ENCODE data around the gene ANKIB1.
"Not testable (repeated sequence)": the region's sequence is repeated elsewhere in the genome, so short reads cannot be mapped to it uniquely, and the experiment has no call there.

The ANKIB1 gene

GRCh38 chr7:92435542-92435941, 189.8 kb downstream of the ANKIB1 start:
- no peaks in the 10 kb centered on the region for H3K27me3 ChIP-seq (ENCODE audit: insufficient read depth, low read length)
- H3K4me1 ChIP-seq (ENCODE audit: insufficient read depth, low read length): peaks cover 16% of the 10 kb centered on the region; the same call in 1 of the 2 replicates
- H3K9me3 ChIP-seq (ENCODE audit: insufficient read depth, low read depth, low read length): no peaks in the 10 kb centered on the region
- no peak overlapping the region for H3K27ac ChIP-seq (ENCODE audit: low read length)
- no peak overlapping the region for H3K9ac ChIP-seq (ENCODE audit: low read depth, low read length)
- no peak overlapping the region for H3K4me3 ChIP-seq (ENCODE audit: low read length)
- no peaks in the 10 kb centered on the region for H3K36me3 ChIP-seq (ENCODE audit: insufficient read depth, low read depth, low read length)

DNA sequence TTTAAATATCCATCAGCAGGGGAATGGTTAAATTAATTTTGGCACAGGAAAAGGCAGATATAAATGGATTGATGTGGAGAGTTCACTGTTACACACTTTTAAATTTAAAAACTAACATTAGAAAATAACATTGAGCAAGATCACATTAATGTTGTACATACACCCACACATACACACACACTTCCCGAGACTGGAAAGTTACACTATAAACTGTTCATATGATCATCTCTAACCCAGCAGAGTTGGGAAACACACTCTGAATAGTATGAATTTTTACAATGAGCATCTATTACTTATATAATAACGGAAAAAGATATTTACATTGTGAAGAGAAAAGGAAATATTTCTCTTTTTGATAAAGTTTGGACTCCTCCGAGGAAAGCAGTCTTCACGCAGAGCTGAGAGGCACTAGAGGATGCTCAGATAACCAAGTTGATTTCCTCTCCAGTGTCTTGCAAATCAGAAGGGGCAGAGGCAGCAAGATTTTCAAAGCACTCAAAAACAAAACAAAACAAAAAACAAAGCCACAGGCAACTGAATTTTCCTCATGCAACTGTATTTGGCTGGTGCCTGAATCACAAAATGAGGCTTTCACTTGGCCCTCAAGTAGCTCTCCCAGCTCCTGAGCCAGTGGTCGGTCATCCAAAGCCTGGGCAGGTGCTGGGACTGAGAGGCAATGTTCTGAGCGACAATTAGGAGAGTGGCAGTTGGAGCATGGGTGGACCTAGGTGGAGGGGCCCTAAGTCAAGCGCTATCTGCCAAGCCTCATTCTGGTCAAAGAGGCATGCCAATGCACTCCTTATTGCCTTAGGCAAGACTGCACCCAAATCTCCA, 191.1 kb downstream of the ANKIB1 start:
- Histone ChIP-seq H3K9ac (ENCODE audit: low read depth, low read length) (peak overlapping the region; percentile 17; the same call in 1 of the 2 replicates), H3K27me3 (ENCODE audit: insufficient read depth, low read length) (no peaks in the 10 kb centered on the region), H3K4me3 (ENCODE audit: low read length) (peak overlapping the region; percentile 36; the same call in 1 of the 2 replicates), H3K4me1 (ENCODE audit: insufficient read depth, low read length) (peaks cover 20% of the 10 kb centered on the region; the same call in 1 of the 2 replicates), H3K36me3 (ENCODE audit: insufficient read depth, low read depth, low read length) (no peaks in the 10 kb centered on the region), H3K27ac (ENCODE audit: low read length) (no peak overlapping the region), H3K9me3 (ENCODE audit: insufficient read depth, low read depth, low read length) (no peaks in the 10 kb centered on the region)

GRCh38 chr7:92437956-92438491, 192.2 kb downstream of the ANKIB1 start:
- peaks cover 20% of the 10 kb centered on the region; the same call in 1 of the 2 replicates for H3K4me1 ChIP-seq (ENCODE audit: insufficient read depth, low read length)
- no peak overlapping the region for H3K4me3 ChIP-seq (ENCODE audit: low read length)
- no peak overlapping the region for H3K9ac ChIP-seq (ENCODE audit: low read depth, low read length)
- H3K9me3 ChIP-seq (ENCODE audit: insufficient read depth, low read depth, low read length): no peaks in the 10 kb centered on the region
- H3K27ac ChIP-seq (ENCODE audit: low read length): no peak overlapping the region
- H3K36me3 ChIP-seq (ENCODE audit: insufficient read depth, low read depth, low read length): no peaks in the 10 kb centered on the region
- no peaks in the 10 kb centered on the region for H3K27me3 ChIP-seq (ENCODE audit: insufficient read depth, low read length)

- H3K4me1 ChIP-seq (ENCODE audit: insufficient read depth, low read length); H3K27me3 ChIP-seq (ENCODE audit: insufficient read depth, low read length); H3K9me3 ChIP-seq (ENCODE audit: insufficient read depth, low read depth, low read length); H3K27ac ChIP-seq (ENCODE audit: low read length); H3K9ac ChIP-seq (ENCODE audit: low read depth, low read length); H3K4me3 ChIP-seq (ENCODE audit: low read length); H3K36me3 ChIP-seq (ENCODE audit: insufficient read depth, low read depth, low read length): not testable (repeated sequence)
Observed at GRCh38 chr7:92442720-92443119, 196.9 kb downstream of the ANKIB1 start.

GRCh38 chr7:92446869-92447344, 201.1 kb downstream of the ANKIB1 start:
- no peaks in the 10 kb centered on the region for H3K9me3 ChIP-seq (ENCODE audit: insufficient read depth, low read depth, low read length)
- peaks cover 27% of the 10 kb centered on the region for H3K36me3 ChIP-seq (ENCODE audit: insufficient read depth, low read depth, low read length)
- H3K4me3 ChIP-seq (ENCODE audit: low read length): peak overlapping the region; percentile 95; the same call in 1 of the 2 replicates
- H3K27ac ChIP-seq (ENCODE audit: low read length): no peak overlapping the region
- H3K4me1 ChIP-seq (ENCODE audit: insufficient read depth, low read length): peaks cover 6% of the 10 kb centered on the region
- H3K9ac ChIP-seq (ENCODE audit: low read depth, low read length): peak overlapping the region; percentile 93; the same call in 1 of the 2 replicates
- H3K27me3 ChIP-seq (ENCODE audit: insufficient read depth, low read length): no peaks in the 10 kb centered on the region

DNA sequence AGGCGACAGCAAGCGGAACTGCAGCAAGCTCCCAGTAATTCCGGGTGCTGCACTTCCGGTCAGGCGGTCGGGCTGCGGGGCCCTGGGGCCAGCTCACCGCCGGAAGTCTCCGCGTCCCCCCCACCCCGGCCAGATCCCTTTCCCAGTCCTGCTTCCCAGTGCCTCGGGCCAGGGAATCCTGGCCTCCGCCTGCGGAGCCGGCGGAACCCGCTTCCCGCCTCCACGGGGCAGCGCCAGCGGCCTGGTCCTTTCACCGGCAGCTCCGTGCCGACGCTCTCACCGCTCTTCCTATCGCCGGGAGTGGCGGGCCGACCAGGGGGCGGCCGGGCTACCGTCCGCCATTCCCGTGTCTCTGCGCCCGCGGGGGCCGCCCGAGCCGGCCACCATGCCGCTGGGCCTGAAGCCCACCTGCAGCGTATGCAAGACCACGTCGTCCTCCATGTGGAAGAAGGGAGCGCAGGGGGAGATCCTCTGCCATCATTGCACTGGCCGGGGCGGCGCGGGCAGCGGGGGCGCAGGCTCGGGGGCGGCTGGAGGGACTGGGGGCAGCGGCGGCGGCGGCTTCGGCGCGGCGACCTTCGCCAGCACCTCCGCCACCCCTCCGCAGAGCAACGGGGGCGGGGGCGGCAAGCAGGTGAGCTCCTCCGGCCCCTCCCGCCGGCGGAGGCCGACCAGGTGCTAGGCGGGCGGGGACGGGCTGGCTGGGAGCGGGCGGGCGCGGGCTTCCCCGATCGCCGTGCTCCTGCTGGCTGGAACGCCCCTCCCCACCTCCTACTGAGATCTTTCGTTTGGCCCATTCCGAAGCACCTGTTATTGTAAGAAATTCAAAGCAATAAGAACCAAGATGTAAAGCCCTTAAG, 201.8 kb downstream of the ANKIB1 start, which contains the start of gene GATAD1:
Gene GATAD1 (plus strand): TSS at position 138 of the 860 bp plus-strand sequence. CDS start 248 bp downstream, at position 386.
- peak within 1 kb of the TSS; percentile 95 for H3K4me3 ChIP-seq (ENCODE audit: low read length)
- H3K9ac ChIP-seq (ENCODE audit: low read depth, low read length): peak within 1 kb of the TSS; percentile 93
- H3K36me3 ChIP-seq (ENCODE audit: insufficient read depth, low read depth, low read length): peaks cover 34% of the 10 kb centered on the region
- H3K9me3 ChIP-seq (ENCODE audit: insufficient read depth, low read depth, low read length): no peaks in the 10 kb centered on the region
- H3K27ac ChIP-seq (ENCODE audit: low read length): peak within 1 kb of the TSS; percentile 86
- no peaks in the 10 kb centered on the region for H3K27me3 ChIP-seq (ENCODE audit: insufficient read depth, low read length)
- peaks cover 6% of the 10 kb centered on the region for H3K4me1 ChIP-seq (ENCODE audit: insufficient read depth, low read length)

GRCh38 chr7:92448205-92448747, 202.5 kb downstream of the ANKIB1 start:
- Histone ChIP-seq H3K4me1 (ENCODE audit: insufficient read depth, low read length) (peaks cover 6% of the 10 kb centered on the region), H3K9ac (ENCODE audit: low read depth, low read length) (peak overlapping the region; percentile 93; the same call in 1 of the 2 replicates), H3K27me3 (ENCODE audit: insufficient read depth, low read length) (no peaks in the 10 kb centered on the region), H3K27ac (ENCODE audit: low read length) (no peak overlapping the region), H3K9me3 (ENCODE audit: insufficient read depth, low read depth, low read length) (no peaks in the 10 kb centered on the region), H3K36me3 (ENCODE audit: insufficient read depth, low read depth, low read length) (peaks cover 41% of the 10 kb centered on the region), H3K4me3 (ENCODE audit: low read length) (peak overlapping the region; percentile 95)
